Nephron progenitor cell (in vitro differentiated cells): ENCODE measurements around the gene ARHGEF12.

Source experiments
- DNase-seq: peaks from one replicate; pipeline ENCODE4 v3.0.0; 2021
- H3K27ac Mint-ChIP-seq: 2 replicates; pipeline ENCODE4 v1.8.0; 2021; ENCODE audit warnings: mild to moderate bottlenecking, moderate library complexity, mixed read lengths
- H3K27me3 Mint-ChIP-seq: 2 replicates; pipeline ENCODE4 v1.8.0; 2021; ENCODE audit warnings: mild to moderate bottlenecking, low read depth, mixed read lengths; ENCODE audit not compliant: poor library complexity
- H3K36me3 Mint-ChIP-seq: 2 replicates; pipeline ENCODE4 v1.8.0; 2021; ENCODE audit warnings: low read depth, mixed read lengths
- H3K4me1 Mint-ChIP-seq: 2 replicates; pipeline ENCODE4 v1.8.0; 2021; ENCODE audit warnings: mixed read lengths
- H3K4me3 Mint-ChIP-seq: 2 replicates; pipeline ENCODE4 v1.8.0; 2021; ENCODE audit warnings: mild to moderate bottlenecking, moderate library complexity, mixed read lengths
- H3K9me3 Mint-ChIP-seq: 2 replicates; pipeline ENCODE4 v1.8.0; 2021; ENCODE audit warnings: mild to moderate bottlenecking, moderate library complexity, mixed read lengths
- CTCF ChIP-seq: fragments of 200-600 bp; sonication (generic); IDR thresholded peaks from 2 replicates; pipeline ENCODE4 v1.5.0; 2021; ENCODE audit warnings: antibody characterized with exemption

Gene ARHGEF12

DNA sequence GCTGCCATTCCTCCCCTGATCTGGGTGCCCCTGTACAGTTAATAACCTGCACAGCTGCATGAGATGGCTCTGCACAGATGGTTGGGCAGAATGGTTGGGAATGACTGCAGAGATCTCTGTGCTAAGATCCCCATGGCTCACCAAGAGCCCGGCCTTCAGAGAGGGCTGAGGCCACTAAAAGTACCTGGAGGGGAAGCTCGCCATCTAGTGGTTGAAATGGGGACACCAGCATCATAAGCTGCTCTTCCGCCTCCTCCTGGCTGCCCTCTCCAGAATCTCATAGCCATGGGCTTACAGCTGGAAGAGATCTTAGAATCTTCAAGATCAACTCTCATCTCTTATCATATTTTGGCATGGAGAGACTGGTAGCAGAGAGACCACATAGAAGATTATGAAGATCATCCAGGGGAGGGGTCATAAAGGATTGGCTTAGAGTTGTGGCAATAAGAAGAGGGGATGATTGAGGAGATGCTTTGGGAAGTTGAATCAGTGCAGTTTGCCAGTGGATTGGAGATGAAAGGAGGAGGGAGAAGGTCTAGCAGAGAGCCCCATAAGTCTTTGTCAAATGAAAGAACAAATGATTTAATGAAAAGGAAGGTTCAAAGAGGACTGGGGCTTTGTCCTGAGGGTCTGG, 33.1 kb upstream of the ARHGEF12 start:
- Mint-ChIP-seq H3K27ac (no peak overlapping the region), H3K9me3 (no peaks in the 10 kb centered on the region), H3K4me1 (peaks cover 25% of the 10 kb centered on the region)

DNA sequence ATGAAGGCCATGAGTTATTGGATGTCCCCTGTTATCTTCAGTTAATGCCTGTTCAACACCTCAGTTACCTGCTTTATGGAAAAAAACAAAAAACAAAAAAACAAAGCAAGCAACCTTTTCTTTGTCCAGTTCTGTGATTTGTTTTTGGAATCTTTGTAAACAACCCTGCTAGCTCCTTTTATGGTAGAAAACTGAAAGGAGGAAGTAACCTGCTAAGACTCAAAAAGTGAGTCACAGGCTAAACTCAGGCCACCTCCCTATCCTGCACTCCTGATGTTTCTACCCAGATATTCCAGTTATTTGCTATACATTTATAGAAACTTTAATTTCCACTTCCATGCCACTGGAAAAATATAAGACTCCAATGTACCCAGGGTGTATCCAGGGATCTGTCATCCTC, 31.7 kb upstream of the ARHGEF12 start:
- Mint-ChIP-seq H3K4me3 (no peak overlapping the region), H3K27ac (no peak overlapping the region), H3K4me1 (peaks cover 28% of the 10 kb centered on the region), H3K27me3 (peaks cover 38% of the 10 kb centered on the region), H3K36me3 (no peaks in the 10 kb centered on the region), H3K9me3 (no peaks in the 10 kb centered on the region)
- DNase-seq: no peak
- TF ChIP-seq CTCF: no peak

More for the DNA sequence above, 33.1 kb upstream of the ARHGEF12 start:
- Mint-ChIP-seq H3K4me3 (no peak overlapping the region), H3K36me3 (no peaks in the 10 kb centered on the region), H3K27me3 (peaks cover 43% of the 10 kb centered on the region)
- peak; percentile 82 for DNase-seq
- peak; percentile 92 for TF ChIP-seq CTCF

DNA sequence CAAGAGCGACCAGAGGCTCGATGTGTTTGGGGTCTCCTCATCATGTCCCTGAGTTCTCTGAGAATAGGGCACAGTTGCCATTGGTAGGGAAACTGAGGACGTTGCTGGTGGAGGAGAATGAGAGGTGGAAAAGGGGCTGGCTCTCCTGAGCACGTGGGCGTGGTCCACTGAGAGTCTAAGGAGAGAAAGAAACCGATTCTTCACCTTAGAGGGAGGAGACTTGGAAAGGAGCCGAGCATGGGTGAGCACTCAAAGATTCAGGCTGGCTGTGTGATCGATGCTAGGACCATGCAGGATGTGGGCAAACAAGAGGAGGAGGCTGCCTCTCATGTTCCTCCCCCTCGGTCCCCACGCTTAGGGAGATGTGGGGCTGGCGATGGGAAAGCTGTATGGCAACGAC, 30.9 kb upstream of the ARHGEF12 start:
- Mint-ChIP-seq H3K4me3 (no peak overlapping the region), H3K27ac (no peak overlapping the region), H3K27me3 (peaks cover 33% of the 10 kb centered on the region), H3K9me3 (no peaks in the 10 kb centered on the region), H3K36me3 (no peaks in the 10 kb centered on the region), H3K4me1 (peaks cover 24% of the 10 kb centered on the region)
- TF ChIP-seq CTCF: no peak
- DNase-seq: no peak

DNA sequence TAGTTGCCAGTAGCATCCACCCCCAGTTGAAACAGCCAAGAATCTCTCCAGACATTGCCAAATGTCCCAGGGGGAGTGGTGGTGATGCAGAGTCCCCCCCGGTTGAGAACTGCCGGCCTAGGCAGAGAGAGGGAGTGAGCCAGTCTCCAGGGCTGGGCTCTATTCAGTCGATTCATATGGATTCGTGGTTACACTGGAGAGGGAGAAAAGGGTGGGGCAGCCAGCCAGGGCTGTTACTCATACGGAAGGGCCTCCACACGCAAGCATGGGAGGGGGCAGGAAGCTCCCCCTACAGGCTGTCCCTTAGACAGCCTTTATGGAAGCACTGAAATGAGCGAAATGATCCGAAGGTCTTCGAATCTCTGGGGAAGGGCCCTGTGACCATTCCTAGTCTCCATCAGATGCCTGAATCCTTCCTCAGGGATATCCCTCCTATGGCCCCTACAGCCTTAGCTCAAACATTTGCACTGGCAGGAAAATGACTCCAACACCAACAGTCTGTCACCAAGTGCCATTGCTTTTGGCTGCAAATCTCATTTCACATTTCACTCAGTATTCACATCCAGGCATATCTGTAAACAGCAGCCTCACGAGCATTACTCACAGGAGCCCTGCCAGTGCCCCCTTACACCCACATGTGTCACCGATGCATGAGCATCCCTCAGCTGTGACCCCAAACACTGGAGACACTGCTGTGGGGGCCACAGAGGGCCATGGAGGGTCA, 29.5 kb upstream of the ARHGEF12 start:
- DNase-seq: no peak
- TF ChIP-seq CTCF: peak; percentile 18
- no peak overlapping the region for H3K27ac Mint-ChIP-seq
- H3K27me3 Mint-ChIP-seq: peaks cover 30% of the 10 kb centered on the region
- H3K36me3 Mint-ChIP-seq: no peaks in the 10 kb centered on the region
- no peak overlapping the region for H3K4me3 Mint-ChIP-seq
- H3K9me3 Mint-ChIP-seq: no peaks in the 10 kb centered on the region
- peaks cover 22% of the 10 kb centered on the region for H3K4me1 Mint-ChIP-seq

- no peak overlapping the region for H3K4me3 Mint-ChIP-seq
- H3K27me3 Mint-ChIP-seq: peaks cover 28% of the 10 kb centered on the region
- DNase-seq: no peak
- no peaks in the 10 kb centered on the region for H3K36me3 Mint-ChIP-seq
- peaks cover 14% of the 10 kb centered on the region for H3K4me1 Mint-ChIP-seq
- TF ChIP-seq CTCF: no peak
- no peak overlapping the region for H3K27ac Mint-ChIP-seq
- H3K9me3 Mint-ChIP-seq: no peaks in the 10 kb centered on the region
Observed at GRCh38 chr11:120307476-120307875, 28.7 kb upstream of the ARHGEF12 start.

- no peak overlapping the region for H3K27ac Mint-ChIP-seq
- peaks cover 14% of the 10 kb centered on the region for H3K4me1 Mint-ChIP-seq
- H3K36me3 Mint-ChIP-seq: no peaks in the 10 kb centered on the region
- no peak for TF ChIP-seq CTCF
- DNase-seq: no peak
- H3K27me3 Mint-ChIP-seq: peaks cover 26% of the 10 kb centered on the region
- H3K9me3 Mint-ChIP-seq: no peaks in the 10 kb centered on the region
- H3K4me3 Mint-ChIP-seq: no peak overlapping the region
Observed at GRCh38 chr11:120308081-120308480, 28.1 kb upstream of the ARHGEF12 start.
